Measurements from ENCODE around the gene CRAMP1. TPM values are rescaled to one million over a fixed set of nuclear protein-coding genes. Genes with fewer than 3 reads are reported as not detected.

The CRAMP1 gene
- total and polyA plus RNA-seq, 2 donors (not counting 3 experiments of a cell fraction or from before 2014, with no cell fraction given) = 21.5 to 30.8 TPM

- no TSS peak for BruUV-seq (replicated peaks)
- no peak overlapping the region for H3K27ac ChIP-seq (ENCODE audit: insufficient read depth, low read depth, low read length)
- H3K9ac ChIP-seq (replicated peaks; ENCODE audit: extremely low read depth, insufficient read depth, low read length) = no peak overlapping the region
- FAIRE-seq = peak; percentile 63
- intact Hi-C loops (cut with micrococcal nuclease) = no loop called here
- peaks cover 14% of the 10 kb centered on the region for H3K4me1 ChIP-seq (ENCODE audit: control insufficient read depth, extremely low read depth, insufficient read depth, low read length)
- DNase-seq (ENCODE audit: low read depth, low spot score) = no peak
- H3K27me3 ChIP-seq (ENCODE audit: control insufficient read depth in 2 of 2, insufficient read depth in 2 of 2, low read length in 2 of 2) = no peaks in the 10 kb centered on the region
- H3K9me3 ChIP-seq (replicated peaks; ENCODE audit: control insufficient read depth, insufficient read depth, low read length) = no peaks in the 10 kb centered on the region
- H3K79me2 ChIP-seq (ENCODE audit: control insufficient read depth, insufficient read depth, low read length) = peaks cover 69% of the 10 kb centered on the region
- H3K9me1 ChIP-seq (replicated peaks; ENCODE audit: control insufficient read depth, extremely low read depth, insufficient read depth, low read length) = no peaks in the 10 kb centered on the region
- TF ChIP-seq POLR2A (IDR thresholded peaks at IDR 0.05; ENCODE audit: low read depth, low read length) = no peak
- no peak for TF ChIP-seq MYC (IDR thresholded peaks at IDR 0.05; ENCODE audit: low read depth, low read length)
- TF ChIP-seq CTCF (IDR thresholded peaks at IDR 0.05; ENCODE audit: extremely low read depth in 1 of 2, insufficient read depth in 1 of 2, low read depth in 1 of 2, low read length in 2 of 2) = no peak
- no peak for TF ChIP-seq MAX (IDR thresholded peaks at IDR 0.05; ENCODE audit: insufficient read depth, insufficient read length)
- CTCF ChIA-PET = interaction anchor here (0.6 to 2.0 kb wide), 8 partner anchors 9 to 133 kb away, joined by 3 to 25 read pairs (median 4); partner anchors contain the start of genes JPT2 and MAPK8IP3
- dilution Hi-C loops (cut with MboI; ENCODE audit: extremely low pct_ligation_motif_present, low sequenced_read_pairs) = no loop called here
- H3K4me2 ChIP-seq (ENCODE audit: insufficient read depth, low read length) = no peak overlapping the region
- peaks cover 22 to 31% of the 10 kb centered on the region in 2 experiments for H3K36me3 ChIP-seq (ENCODE audit: control insufficient read depth in 2 of 2, extremely low read depth in 1 of 2, insufficient read depth in 2 of 2, low read length in 2 of 2)
- H4K20me1 ChIP-seq (replicated peaks; ENCODE audit: control insufficient read depth, extremely low read depth, insufficient read depth, low read length) = peaks cover 4% of the 10 kb centered on the region
- POLR2A ChIA-PET = interaction anchor here (0.6 kb wide), 1 partner anchor 80 kb away, joined by 5 read pairs; no protein-coding TSS in a partner anchor
- no peak overlapping the region for H2AFZ ChIP-seq (ENCODE audit: low read depth, low read length)
- H3K4me3 ChIP-seq (replicated peaks in 1 of 3; ENCODE audit: insufficient read depth in 1 of 3, low read depth in 1 of 3, low read length in 3 of 3) = no peak overlapping the region
Observed at GRCh38 chr16:1691276-1691675, 79.1 kb downstream of the CRAMP1 start.

- Histone ChIP-seq H3K9me1 (replicated peaks; ENCODE audit: control insufficient read depth, extremely low read depth, insufficient read depth, low read length) (no peaks in the 10 kb centered on the region), H3K27me3 (ENCODE audit: control insufficient read depth in 2 of 2, insufficient read depth in 2 of 2, low read length in 2 of 2) (no peaks in the 10 kb centered on the region), H3K9me3 (replicated peaks; ENCODE audit: control insufficient read depth, insufficient read depth, low read length) (no peaks in the 10 kb centered on the region), H3K36me3 (ENCODE audit: control insufficient read depth in 2 of 2, extremely low read depth in 1 of 2, insufficient read depth in 2 of 2, low read length in 2 of 2) (peaks cover 22 to 31% of the 10 kb centered on the region in 2 experiments), H2AFZ (ENCODE audit: low read depth, low read length) (no peak overlapping the region), H3K27ac (ENCODE audit: insufficient read depth, low read depth, low read length) (no peak overlapping the region), H3K4me2 (ENCODE audit: insufficient read depth, low read length) (no peak overlapping the region), H3K79me2 (ENCODE audit: control insufficient read depth, insufficient read depth, low read length) (peaks cover 64% of the 10 kb centered on the region), H3K4me3 (replicated peaks in 1 of 3; ENCODE audit: insufficient read depth in 1 of 3, low read depth in 1 of 3, low read length in 3 of 3) (no peak overlapping the region), H4K20me1 (replicated peaks; ENCODE audit: control insufficient read depth, extremely low read depth, insufficient read depth, low read length) (peaks cover 4% of the 10 kb centered on the region), H3K4me1 (ENCODE audit: control insufficient read depth, extremely low read depth, insufficient read depth, low read length) (peaks cover 14% of the 10 kb centered on the region), H3K9ac (replicated peaks; ENCODE audit: extremely low read depth, insufficient read depth, low read length) (no peak overlapping the region)
- no TSS peak for BruUV-seq (replicated peaks)
- intact Hi-C loops (cut with micrococcal nuclease) = no loop called here
- dilution Hi-C loops (cut with MboI; ENCODE audit: extremely low pct_ligation_motif_present, low sequenced_read_pairs) = no loop called here
- CTCF ChIA-PET = interaction anchor here (1.6 to 2.0 kb wide), 2 partner anchors 14 to 16 kb away, joined by 5 to 25 read pairs; partner anchors contain the start of gene MAPK8IP3
- TF ChIP-seq CTCF (IDR thresholded peaks at IDR 0.05; ENCODE audit: extremely low read depth in 1 of 2, insufficient read depth in 1 of 2, low read depth in 1 of 2, low read length in 2 of 2) (no peak), EZH2 (IDR thresholded peaks at IDR 0.05; ENCODE audit: borderline replicate concordance, low read depth, low read length, severe bottlenecking) (no peak), JUN (IDR thresholded peaks at IDR 0.05; ENCODE audit: borderline replicate concordance, insufficient read depth, insufficient read length, low read depth) (no peak), FOS (IDR thresholded peaks at IDR 0.05; ENCODE audit: borderline replicate concordance, insufficient read depth, low read length) (peak; percentile 9), GATA2 (IDR thresholded peaks at IDR 0.05; ENCODE audit: insufficient read depth, insufficient read length, low read depth, low read length) (no peak)
- DNase-seq (ENCODE audit: low read depth, low spot score) = no peak
- no peak for FAIRE-seq
- POLR2A ChIA-PET = no interaction called here
Observed at GRCh38 chr16:1691956-1692355, 79.8 kb downstream of the CRAMP1 start.
